T follicular helper cell (primary cell): Measurements from ENCODE around the gene EXT2.
A peak's percentile ranks its signal among the peaks of the same experiment; 100 is the strongest.

ENCODE experiments used
- DNase-seq: peaks from one replicate; pipeline ENCODE4 v3.0.0-alpha.2; 2020; ENCODE audit warnings: low read depth

Gene EXT2

GRCh38 chr11:44085330-44085729 lies 10.1 kb upstream of the EXT2 start:
- DNase-seq: no peak

GRCh38 chr11:44088377-44088776 lies 7.1 kb upstream of the EXT2 start:
- no peak for DNase-seq

GRCh38 chr11:44088871-44089270 lies 6.6 kb upstream of the EXT2 start:
- no peak for DNase-seq

GRCh38 chr11:44090539-44090938 lies 4.9 kb upstream of the EXT2 start:
- no peak for DNase-seq

- peak; percentile 70 for DNase-seq
These were observed 1.1 kb upstream of the EXT2 start for GRCh38 chr11:44094260-44094868.

GRCh38 chr11:44096360-44097185 lies 1.1 kb downstream of the EXT2 start:
- no peak for DNase-seq

- DNase-seq: no peak
These were observed 2.3 kb downstream of the EXT2 start for GRCh38 chr11:44097821-44098220.

- no peak for DNase-seq
These were observed 5.6 kb downstream of the EXT2 start for GRCh38 chr11:44101098-44101497.

GRCh38 chr11:44104481-44105294 lies 9.2 kb downstream of the EXT2 start:
- DNase-seq: no peak

- no peak for DNase-seq
These were observed 12.8 kb downstream of the EXT2 start for GRCh38 chr11:44108260-44108659.

GRCh38 chr11:44110231-44110679 lies 14.8 kb downstream of the EXT2 start:
- peak; percentile 19 for DNase-seq

GRCh38 chr11:44112091-44112821 lies 16.8 kb downstream of the EXT2 start:
- DNase-seq: no peak

GRCh38 chr11:44113018-44113417 lies 17.5 kb downstream of the EXT2 start:
- DNase-seq: no peak

GRCh38 chr11:44113572-44113971 lies 18.1 kb downstream of the EXT2 start:
- DNase-seq: no peak

GRCh38 chr11:44116234-44116830 lies 20.9 kb downstream of the EXT2 start:
- DNase-seq: no peak

- no peak for DNase-seq
These were observed 24.7 kb downstream of the EXT2 start for GRCh38 chr11:44120169-44120568.

GRCh38 chr11:44125598-44125997 lies 30.1 kb downstream of the EXT2 start:
- no peak for DNase-seq

GRCh38 chr11:44126304-44126703 lies 30.8 kb downstream of the EXT2 start:
- no peak for DNase-seq

- no peak for DNase-seq
These were observed 31.7 kb downstream of the EXT2 start for GRCh38 chr11:44127130-44127529.

- no peak for DNase-seq
These were observed 33.3 kb downstream of the EXT2 start for GRCh38 chr11:44128729-44129128.

- DNase-seq: no peak
These were observed 35.3 kb downstream of the EXT2 start for GRCh38 chr11:44130751-44131150.
